ENCODE results near the gene OR5A1.

- no peak for TF ChIP-seq CTCF (conservative IDR thresholded peaks at IDR 0.05)
- TF ChIP-seq ZFX (IDR thresholded peaks at IDR 0.05), result no peak
Observed at GRCh38 chr11:59423835-59424234, 12.4 kb upstream of the OR5A1 start.

All from C4-2B (cell line).